ENCODE measurements around the gene ASTL. TPM values are rescaled to one million over a fixed set of nuclear protein-coding genes. Genes with fewer than 3 reads are reported as not detected.

The ASTL gene
- total RNA-seq, 4 donors from 2014 or later = 0.84 to 3.3 TPM; not detected in 2

- DNase-seq (ENCODE audit: low spot score) = no peak
- TF ChIP-seq CTCF (IDR thresholded peaks at IDR 0.05) = no peak
- ATAC-seq (ENCODE audit: low FRiP score) = no peak
Measured at GRCh38 chr2:96103187-96103601, 35.1 kb downstream of the ASTL start.

- ATAC-seq (ENCODE audit: low FRiP score) (no peak), DNase-seq (ENCODE audit: low spot score) (peak; percentile 10)
- TF ChIP-seq CTCF (IDR thresholded peaks at IDR 0.05) = no peak
Measured at GRCh38 chr2:96102596-96103186, 35.6 kb downstream of the ASTL start.

- TF ChIP-seq CTCF (IDR thresholded peaks at IDR 0.05) = no peak
- DNase-seq (ENCODE audit: low spot score) (peak; percentile 14), ATAC-seq (ENCODE audit: low FRiP score) (no peak)
Measured at GRCh38 chr2:96100893-96101304, 37.4 kb downstream of the ASTL start.

GRCh38 chr2:96099861-96100798 is 38.2 kb downstream of the ASTL start:
- ATAC-seq (ENCODE audit: low FRiP score) (no peak), DNase-seq (ENCODE audit: low spot score) (no peak)
- TF ChIP-seq CTCF (IDR thresholded peaks at IDR 0.05) = no peak

GRCh38 chr2:96098900-96099590 is 39.3 kb downstream of the ASTL start:
- DNase-seq (ENCODE audit: low spot score) (peak; percentile 17), ATAC-seq (ENCODE audit: low FRiP score) (no peak)
- no peak for TF ChIP-seq CTCF (IDR thresholded peaks at IDR 0.05)

GRCh38 chr2:96097951-96098823 is 40.1 kb downstream of the ASTL start:
- DNase-seq (ENCODE audit: low spot score) (peak; percentile 13), ATAC-seq (ENCODE audit: low FRiP score) (no peak)
- TF ChIP-seq CTCF (IDR thresholded peaks at IDR 0.05) = no peak
